Measurements from ENCODE around the gene NRG3.

The NRG3 gene

DNA sequence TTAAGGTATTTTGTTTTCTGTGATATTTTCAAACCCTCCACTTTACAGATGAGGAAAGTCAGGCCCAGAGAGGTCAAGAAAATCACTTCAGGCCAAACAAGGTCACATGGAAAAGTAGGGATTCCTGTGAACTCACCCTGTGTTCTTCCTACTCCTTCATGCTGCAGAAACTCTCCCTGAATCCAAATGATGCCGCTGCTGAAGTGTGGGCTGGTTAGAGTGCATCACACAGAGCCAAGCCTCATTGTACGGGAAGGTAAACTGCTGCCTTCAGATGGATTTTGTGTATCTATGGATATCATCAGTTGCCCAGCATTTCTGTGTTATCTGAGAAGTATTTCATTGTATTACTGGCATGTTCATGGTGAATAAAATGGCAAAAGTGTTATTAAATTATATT is 75.4 kb downstream of the NRG3 start:
- DNase-seq (ENCODE audit: low read depth): no peak
- TF ChIP-seq, protein P1, sequence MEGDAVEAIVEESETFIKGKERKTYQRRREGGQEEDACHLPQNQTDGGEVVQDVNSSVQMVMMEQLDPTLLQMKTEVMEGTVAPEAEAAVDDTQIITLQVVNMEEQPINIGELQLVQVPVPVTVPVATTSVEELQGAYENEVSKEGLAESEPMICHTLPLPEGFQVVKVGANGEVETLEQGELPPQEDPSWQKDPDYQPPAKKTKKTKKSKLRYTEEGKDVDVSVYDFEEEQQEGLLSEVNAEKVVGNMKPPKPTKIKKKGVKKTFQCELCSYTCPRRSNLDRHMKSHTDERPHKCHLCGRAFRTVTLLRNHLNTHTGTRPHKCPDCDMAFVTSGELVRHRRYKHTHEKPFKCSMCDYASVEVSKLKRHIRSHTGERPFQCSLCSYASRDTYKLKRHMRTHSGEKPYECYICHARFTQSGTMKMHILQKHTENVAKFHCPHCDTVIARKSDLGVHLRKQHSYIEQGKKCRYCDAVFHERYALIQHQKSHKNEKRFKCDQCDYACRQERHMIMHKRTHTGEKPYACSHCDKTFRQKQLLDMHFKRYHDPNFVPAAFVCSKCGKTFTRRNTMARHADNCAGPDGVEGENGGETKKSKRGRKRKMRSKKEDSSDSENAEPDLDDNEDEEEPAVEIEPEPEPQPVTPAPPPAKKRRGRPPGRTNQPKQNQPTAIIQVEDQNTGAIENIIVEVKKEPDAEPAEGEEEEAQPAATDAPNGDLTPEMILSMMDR (IDR thresholded peaks at IDR 0.05; ENCODE audit: low read depth, low read length, missing control alignments): no peak
- H3K4me3 ChIP-seq (ENCODE audit: low read depth, low read length): no peak overlapping the region

DNA sequence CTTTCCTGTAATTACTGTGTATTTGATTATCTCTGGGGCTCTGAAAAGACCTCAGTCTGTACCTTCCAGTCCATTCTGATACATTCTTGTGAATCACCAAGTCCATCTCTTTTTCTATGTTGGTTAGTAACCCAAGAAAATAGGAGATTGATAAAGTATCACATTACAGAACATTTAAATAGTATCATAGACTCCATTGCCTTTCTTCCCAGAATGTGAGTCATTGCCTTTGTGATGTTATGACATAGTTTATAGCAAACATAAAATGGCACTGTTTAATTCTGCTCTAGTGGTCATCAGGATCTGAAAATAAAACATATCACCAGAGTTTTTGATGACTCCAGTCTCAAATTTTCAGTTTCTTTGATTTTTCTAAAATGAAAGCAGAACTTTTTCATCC is 78.4 kb downstream of the NRG3 start:
- TF ChIP-seq, protein P1 (IDR thresholded peaks at IDR 0.05; ENCODE audit: low read depth, low read length, missing control alignments): no peak
- DNase-seq (ENCODE audit: low read depth): no peak
- no peak overlapping the region for H3K4me3 ChIP-seq (ENCODE audit: low read depth, low read length)

DNA sequence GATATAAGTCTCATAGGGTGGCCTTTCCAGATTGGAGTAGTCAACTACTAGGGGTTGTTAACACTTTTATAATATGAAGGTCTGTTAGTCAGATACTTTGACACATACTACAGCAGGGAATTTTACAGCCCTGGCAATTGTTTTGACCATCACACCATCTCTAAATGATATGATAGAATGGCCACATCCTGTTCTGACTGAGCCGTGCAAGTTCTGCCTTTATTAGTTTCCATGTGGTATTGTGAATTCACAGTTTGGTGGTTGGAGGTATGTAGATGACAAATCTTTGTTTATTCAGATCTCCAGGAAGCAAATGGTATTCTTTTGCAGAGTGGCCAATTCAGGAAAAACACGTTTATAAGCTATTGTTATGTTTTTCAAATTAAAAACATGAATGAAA is 83.0 kb downstream of the NRG3 start:
- TF ChIP-seq, protein P1 (IDR thresholded peaks at IDR 0.05; ENCODE audit: low read depth, low read length, missing control alignments): no peak

DNA sequence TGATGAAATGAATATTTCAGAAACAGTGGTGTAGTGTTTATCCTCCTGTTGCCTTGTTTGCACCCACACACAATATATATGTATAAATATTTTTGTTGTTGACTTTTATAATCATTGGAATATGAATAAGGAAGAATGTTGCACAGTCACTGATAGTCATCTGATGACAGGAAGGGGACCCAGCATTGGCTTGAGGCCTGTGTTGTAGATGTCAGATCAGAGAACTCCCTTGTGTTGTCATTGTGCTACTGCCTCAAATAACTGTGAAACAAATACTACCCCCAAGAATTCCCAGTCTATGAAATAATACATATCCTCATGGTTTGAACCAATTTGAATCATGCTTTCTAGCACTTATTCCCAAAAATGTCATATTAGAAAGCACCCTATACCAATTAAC is 84.0 kb downstream of the NRG3 start:
- TF ChIP-seq, protein P1 (IDR thresholded peaks at IDR 0.05; ENCODE audit: low read depth, low read length, missing control alignments): no peak
- no peak for DNase-seq (ENCODE audit: low read depth)

More for the DNA sequence above, 83.0 kb downstream of the NRG3 start:
- no peak for DNase-seq (ENCODE audit: low read depth)
- no peak overlapping the region for H3K4me3 ChIP-seq (ENCODE audit: low read depth, low read length)

DNA sequence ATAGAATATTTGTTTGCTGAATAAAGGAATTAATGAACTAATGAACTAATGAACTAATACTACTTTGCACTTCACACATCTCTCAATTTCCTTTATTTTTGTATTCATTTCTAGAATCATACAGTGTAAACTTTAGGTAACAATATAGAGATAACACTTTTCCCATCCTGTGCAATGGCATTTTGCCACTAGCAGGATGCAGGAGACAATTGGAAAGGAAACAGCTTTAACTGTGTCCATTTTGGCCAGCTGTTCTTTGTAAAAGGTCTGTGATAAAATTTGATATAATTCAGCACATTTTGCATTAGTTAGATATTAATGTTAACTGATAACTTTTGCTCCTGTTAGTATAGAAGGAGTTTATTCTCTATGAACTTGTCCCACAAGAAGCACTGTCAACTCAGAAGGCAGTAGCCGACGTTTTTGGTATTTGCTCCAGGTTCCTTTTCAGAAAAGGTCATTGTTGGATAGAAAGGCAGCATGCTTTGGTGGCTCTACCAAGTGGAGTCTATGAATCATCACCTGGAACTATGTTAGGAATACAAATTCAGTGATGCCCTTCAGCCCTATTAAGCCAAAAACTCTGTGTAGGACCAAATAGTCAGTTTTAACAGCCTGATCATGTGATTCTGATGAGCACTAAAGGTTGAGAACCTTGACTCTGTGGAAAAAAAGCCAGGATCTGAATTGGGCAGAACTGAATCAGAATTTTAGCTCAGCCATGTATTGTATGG is 86.6 kb downstream of the NRG3 start:
- no peak for DNase-seq (ENCODE audit: low read depth)
- no peak overlapping the region for H3K4me3 ChIP-seq (ENCODE audit: low read depth, low read length)
- TF ChIP-seq, protein P1 (IDR thresholded peaks at IDR 0.05; ENCODE audit: low read depth, low read length, missing control alignments): no peak

More for the DNA sequence above, 84.0 kb downstream of the NRG3 start:
- H3K4me3 ChIP-seq (ENCODE audit: low read depth, low read length): no peak overlapping the region

DNA sequence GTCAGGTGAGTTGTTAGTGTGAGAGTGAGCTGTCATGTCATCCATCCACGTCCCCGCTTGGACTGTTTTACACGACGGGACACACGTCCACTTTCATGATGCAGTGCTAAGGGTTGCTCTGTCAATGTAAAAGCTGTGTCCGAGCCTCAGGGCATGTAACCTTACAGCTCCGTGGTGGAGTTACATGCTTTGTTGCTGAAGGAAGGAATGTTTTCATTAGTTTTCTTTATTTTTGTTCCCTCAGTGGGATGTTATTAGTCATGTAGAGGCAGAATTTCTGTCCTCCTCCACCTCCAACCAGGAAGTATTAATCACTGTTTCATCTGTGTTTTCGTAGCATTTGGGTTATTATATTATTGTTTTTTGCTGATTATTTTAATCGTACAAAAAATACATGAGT is 88.6 kb downstream of the NRG3 start:
- DNase-seq (ENCODE audit: low read depth): no peak
- no peak overlapping the region for H3K4me3 ChIP-seq (ENCODE audit: low read depth, low read length)
- TF ChIP-seq, protein P1 (IDR thresholded peaks at IDR 0.05; ENCODE audit: low read depth, low read length, missing control alignments): no peak

DNA sequence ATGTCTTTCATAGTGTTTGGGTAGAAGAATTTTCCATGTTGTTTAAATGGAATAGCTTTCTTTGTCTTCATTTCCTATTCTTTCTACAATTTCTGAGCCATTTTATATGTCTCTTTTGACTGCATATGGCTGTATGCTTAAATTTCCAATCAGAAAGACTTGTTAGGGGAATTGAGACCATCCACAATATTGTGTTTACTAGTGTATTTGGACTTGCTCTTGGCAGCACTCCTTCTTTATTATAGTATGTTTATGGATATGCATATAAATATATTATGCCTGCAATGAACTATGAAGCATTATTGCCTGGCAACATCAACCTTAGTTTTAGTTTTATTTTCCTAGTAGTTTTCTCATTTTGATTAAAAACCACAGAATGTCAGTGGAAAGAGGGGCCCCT is 92.7 kb downstream of the NRG3 start:
- no peak for DNase-seq (ENCODE audit: low read depth)
- H3K4me3 ChIP-seq (ENCODE audit: low read depth, low read length): no peak overlapping the region
- TF ChIP-seq, protein P1 (IDR thresholded peaks at IDR 0.05; ENCODE audit: low read depth, low read length, missing control alignments): no peak

All from GM12864 (cell line).